HepG2 (cell line): ENCODE measurements around the gene FMOD.

Source experiments
- EP300 ChIP-seq, 3 experiments: sonication (generic) in 1 of 3; formaldehyde crosslinking in 1 of 3; IDR thresholded peaks; 2 replicates each; pipeline versions ENCODE4 v1.5.1 to v1.6.1; 2011 to 2020; ENCODE audit warnings: low read depth in 2 of 3, low read length in 2 of 3, borderline replicate concordance in 1 of 3, improper control_type of control experiment in 1 of 3, mild to moderate bottlenecking in 1 of 3, missing genetic modification reagents in 1 of 3, moderate library complexity in 1 of 3
- MZF1 ChIP-seq: sonication (generic); formaldehyde crosslinking; IDR thresholded peaks from 2 replicates; pipeline ENCODE4 v1.8.1; 2023; ENCODE audit warnings: mild to moderate bottlenecking, missing genetic modification reagents, borderline replicate concordance
- TF ChIP-seq, protein P1 (sequence below): sonication (generic); formaldehyde crosslinking; IDR thresholded peaks from 2 replicates; pipeline ENCODE4 v1.4.0; 2020; ENCODE audit warnings: missing genetic modification reagents, low read depth, mild to moderate bottlenecking, borderline replicate concordance

DNA sequence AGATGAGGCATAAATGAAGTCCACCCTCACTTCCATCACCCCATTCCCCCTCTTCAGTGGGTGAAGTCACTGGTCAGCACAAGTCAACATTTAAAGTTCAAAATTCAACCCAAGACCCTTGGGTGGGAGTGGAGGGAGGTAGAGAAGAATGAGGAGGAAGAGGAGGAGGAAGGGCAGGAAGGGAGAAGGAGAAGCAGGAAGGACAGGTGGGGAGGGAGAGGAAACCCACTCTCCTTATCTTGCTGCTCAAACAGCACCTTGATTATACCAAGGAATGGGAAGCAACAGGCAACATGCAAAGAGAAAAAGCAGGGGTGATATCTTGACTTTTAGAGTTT, 49.6 kb downstream of the FMOD start:
- TF ChIP-seq EP300 (IDR thresholded peaks at IDR 0.05; ENCODE audit: low read depth in 2 of 2, low read length in 2 of 2): no peak
- TF ChIP-seq EP300 (CRISPR knock-in tag; IDR thresholded peaks at IDR 0.05; ENCODE audit: borderline replicate concordance): no peak
- TF ChIP-seq, protein P1, sequence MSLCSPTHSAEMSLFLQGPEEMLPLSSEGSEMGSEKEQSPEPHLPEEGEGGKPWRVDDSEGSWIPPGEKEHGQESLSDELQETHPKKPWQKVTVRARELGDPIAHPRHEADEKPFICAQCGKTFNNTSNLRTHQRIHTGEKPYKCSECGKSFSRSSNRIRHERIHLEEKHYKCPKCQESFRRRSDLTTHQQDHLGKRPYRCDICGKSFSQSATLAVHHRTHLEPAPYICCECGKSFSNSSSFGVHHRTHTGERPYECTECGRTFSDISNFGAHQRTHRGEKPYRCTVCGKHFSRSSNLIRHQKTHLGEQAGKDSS: no peak
- TF ChIP-seq MZF1 (CRISPR knock-in tag): no peak
